HFFc6 (cell line): ENCODE results near the gene NKAPL. TPM values are rescaled to one million over a fixed set of nuclear protein-coding genes. Genes with fewer than 3 reads are reported as not detected.

Experiments
- DNase-seq: peaks from one replicate; pipeline ENCODE4 v3.0.0-alpha.2; 2018
- H3K27ac Mint-ChIP-seq: 2 replicates; pipeline ENCODE4 v1.8.0; 2020; ENCODE audit warnings: mild to moderate bottlenecking, mixed read lengths
- H3K27me3 Mint-ChIP-seq: 2 replicates; pipeline ENCODE4 v1.8.0; 2021; ENCODE audit warnings: mild to moderate bottlenecking, moderate library complexity, mixed read lengths; ENCODE audit not compliant: insufficient read depth
- H3K36me3 Mint-ChIP-seq: 2 replicates; pipeline ENCODE4 v1.8.0; 2021; ENCODE audit warnings: low read depth, mixed read lengths
- H3K4me1 Mint-ChIP-seq: 2 replicates; pipeline ENCODE4 v1.8.0; 2020; ENCODE audit warnings: low read depth, mixed read lengths
- H3K4me3 Mint-ChIP-seq: 2 replicates; pipeline ENCODE4 v1.8.0; 2020; ENCODE audit warnings: mild to moderate bottlenecking, moderate library complexity, mixed read lengths
- H3K9me3 Mint-ChIP-seq: 2 replicates; pipeline ENCODE4 v1.8.0; 2020; ENCODE audit warnings: mild to moderate bottlenecking, mixed read lengths
- long read RNA-seq: library from polyadenylated mRNA; unstranded; transcript quantifications from one replicate; pipeline ENCODE4 v2.0.0, GENCODE V29; 2019
- total RNA-seq, 6 experiments: library from RNA; stranded (reverse); fragmentation: NEBNext Ultra II Directional; extraction: Animal tissue kit (Norgen Biotek cat#: 25700); gene quantifications; 2 replicates in 1 of 6; 3 replicates in 5 of 6; pipeline ENCODE4 v1.2.3, GENCODE V29; 2021
- TF ChIP-seq, protein P1 (sequence below): fragments of 200-600 bp; sonication (generic); IDR thresholded peaks from 2 replicates; pipeline ENCODE4 v1.5.0; 2021; ENCODE audit warnings: antibody characterized with exemption, mild to moderate bottlenecking

Gene NKAPL
- not detected for total RNA-seq
- long read RNA-seq = 0 reads

DNA sequence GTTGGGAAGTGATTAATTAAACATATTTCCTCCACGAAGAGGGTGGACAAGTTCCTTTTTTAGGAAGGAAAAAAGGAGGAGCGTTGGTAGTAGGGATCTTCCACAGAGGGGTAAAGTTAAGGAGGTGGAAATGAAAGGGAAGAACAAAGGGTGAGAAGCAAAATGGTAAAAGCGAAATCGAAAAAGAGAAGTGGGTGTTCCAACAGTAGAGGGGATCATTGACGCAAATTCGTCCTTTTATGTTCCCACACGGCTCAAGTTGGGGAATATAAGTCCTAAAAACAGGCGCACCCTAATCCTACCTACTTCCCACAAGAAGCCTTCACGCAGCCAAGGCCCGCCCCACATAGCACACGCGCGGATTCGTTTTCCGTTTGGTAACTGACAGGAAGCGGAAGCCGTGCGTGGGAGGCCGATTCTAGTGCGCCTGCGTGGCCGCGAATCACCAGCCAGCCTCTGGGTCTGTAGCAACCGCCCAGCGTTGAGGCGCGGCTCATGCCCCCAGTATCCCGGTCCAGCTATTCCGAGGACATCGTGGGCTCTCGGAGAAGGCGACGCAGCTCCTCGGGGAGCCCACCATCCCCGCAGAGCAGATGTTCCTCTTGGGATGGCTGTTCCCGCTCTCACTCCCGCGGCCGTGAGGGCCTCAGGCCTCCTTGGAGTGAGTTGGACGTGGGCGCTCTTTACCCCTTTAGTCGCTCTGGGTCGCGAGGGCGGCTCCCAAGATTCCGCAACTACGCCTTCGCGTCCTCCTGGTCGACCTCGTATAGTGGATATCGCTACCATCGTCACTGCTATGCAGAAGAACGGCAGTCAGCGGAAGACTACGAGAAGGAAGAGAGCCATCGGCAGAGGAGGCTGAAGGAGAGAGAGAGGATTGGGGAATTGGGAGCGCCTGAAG, at the start of gene NKAPL:
Gene NKAPL, plus strand, starts transcription at position 421 of the 901 bp plus-strand sequence. Its CDS starts 75 bp downstream, at position 496.
- TF ChIP-seq, protein P1, sequence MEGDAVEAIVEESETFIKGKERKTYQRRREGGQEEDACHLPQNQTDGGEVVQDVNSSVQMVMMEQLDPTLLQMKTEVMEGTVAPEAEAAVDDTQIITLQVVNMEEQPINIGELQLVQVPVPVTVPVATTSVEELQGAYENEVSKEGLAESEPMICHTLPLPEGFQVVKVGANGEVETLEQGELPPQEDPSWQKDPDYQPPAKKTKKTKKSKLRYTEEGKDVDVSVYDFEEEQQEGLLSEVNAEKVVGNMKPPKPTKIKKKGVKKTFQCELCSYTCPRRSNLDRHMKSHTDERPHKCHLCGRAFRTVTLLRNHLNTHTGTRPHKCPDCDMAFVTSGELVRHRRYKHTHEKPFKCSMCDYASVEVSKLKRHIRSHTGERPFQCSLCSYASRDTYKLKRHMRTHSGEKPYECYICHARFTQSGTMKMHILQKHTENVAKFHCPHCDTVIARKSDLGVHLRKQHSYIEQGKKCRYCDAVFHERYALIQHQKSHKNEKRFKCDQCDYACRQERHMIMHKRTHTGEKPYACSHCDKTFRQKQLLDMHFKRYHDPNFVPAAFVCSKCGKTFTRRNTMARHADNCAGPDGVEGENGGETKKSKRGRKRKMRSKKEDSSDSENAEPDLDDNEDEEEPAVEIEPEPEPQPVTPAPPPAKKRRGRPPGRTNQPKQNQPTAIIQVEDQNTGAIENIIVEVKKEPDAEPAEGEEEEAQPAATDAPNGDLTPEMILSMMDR = no peak
- Mint-ChIP-seq H3K36me3 (no peaks in the 10 kb centered on the region), H3K9me3 (no peaks in the 10 kb centered on the region), H3K4me1 (peaks cover 11% of the 10 kb centered on the region), H3K4me3 (no peak within 1 kb of the TSS), H3K27ac (no peak within 1 kb of the TSS), H3K27me3 (no peaks in the 10 kb centered on the region)
- no peak for DNase-seq

DNA sequence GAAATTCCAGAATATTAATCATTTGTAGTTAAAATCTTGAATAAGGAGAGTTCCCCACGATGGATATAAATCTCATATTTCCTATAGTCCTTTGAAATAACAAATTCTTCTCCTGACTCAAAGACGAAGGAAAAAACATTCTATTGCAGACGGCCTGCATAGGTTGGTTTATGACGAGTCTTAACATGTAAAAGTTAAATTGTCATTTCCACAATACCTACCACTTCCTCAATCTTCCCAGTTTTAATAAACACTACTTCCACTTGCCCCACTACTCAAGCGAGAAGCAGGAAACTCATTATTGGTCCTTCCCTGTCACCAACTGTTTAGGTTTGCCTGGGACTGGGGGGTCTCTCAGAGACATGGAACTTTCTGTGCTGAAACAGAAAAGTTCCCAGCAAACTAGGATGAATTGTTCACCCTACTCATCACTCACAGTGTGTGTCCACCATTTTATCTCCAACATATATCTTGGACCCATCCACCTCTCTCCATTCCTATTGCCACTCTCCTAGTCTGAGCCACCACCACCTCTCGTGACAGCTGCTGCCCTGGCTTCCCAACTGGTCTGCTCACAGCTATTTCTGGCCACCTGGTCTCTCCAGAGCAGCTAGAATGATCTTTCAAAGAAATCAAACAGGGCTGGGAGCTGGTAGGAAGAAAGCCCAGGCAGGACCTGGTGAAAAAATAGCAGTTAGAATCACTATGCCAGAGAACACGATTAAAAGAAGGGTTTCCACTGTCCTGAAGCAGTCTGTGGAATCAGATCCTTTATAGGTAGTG, 49.2 kb upstream of the NKAPL start:
- H3K27me3 Mint-ChIP-seq = peaks cover 36% of the 10 kb centered on the region
- peaks cover 41% of the 10 kb centered on the region for H3K4me1 Mint-ChIP-seq
- DNase-seq = no peak
- no peak overlapping the region for H3K27ac Mint-ChIP-seq
- TF ChIP-seq, protein P1 = no peak
- no peaks in the 10 kb centered on the region for H3K36me3 Mint-ChIP-seq
- no peak overlapping the region for H3K4me3 Mint-ChIP-seq
- H3K9me3 Mint-ChIP-seq = no peaks in the 10 kb centered on the region

DNA sequence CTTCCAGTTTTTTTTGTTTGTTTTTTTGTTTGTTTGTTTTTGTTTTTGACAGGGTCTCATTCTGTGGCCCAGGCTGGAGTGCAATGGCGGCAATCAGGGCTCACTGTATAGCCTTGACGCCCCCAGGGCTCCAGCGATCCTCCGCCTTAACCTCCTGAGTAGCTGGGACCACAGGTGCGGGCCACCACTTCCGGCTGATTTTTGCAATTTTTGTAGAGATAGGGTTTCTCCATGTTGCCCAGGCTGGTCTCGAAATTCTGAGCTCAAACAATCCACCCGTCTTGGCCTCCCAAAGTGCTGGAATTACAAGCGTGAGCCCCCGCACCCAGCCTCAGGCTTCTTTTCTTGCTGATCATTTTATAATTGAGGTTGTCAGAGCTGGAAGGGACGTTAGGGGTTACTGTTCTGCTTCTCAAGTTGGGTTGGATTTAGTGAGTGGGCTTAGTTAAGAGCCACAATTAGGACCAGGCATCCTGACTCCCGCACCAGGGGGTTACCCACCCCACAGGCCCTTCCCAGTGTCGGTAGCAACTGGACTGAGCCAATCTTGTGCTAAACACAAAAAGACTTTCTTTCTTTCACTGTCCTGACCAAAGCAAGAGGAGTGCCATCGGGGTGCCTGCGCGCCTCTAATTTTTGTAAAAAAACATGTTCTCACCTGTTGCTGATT, 47.1 kb upstream of the NKAPL start:
- peaks cover 35% of the 10 kb centered on the region for H3K4me1 Mint-ChIP-seq
- peak overlapping the region; percentile 48 for H3K27ac Mint-ChIP-seq
- TF ChIP-seq, protein P1 = no peak
- H3K9me3 Mint-ChIP-seq = no peaks in the 10 kb centered on the region
- peaks cover 32% of the 10 kb centered on the region for H3K27me3 Mint-ChIP-seq
- DNase-seq = no peak
- H3K4me3 Mint-ChIP-seq = peak overlapping the region; percentile 89
- H3K36me3 Mint-ChIP-seq = no peaks in the 10 kb centered on the region

DNA sequence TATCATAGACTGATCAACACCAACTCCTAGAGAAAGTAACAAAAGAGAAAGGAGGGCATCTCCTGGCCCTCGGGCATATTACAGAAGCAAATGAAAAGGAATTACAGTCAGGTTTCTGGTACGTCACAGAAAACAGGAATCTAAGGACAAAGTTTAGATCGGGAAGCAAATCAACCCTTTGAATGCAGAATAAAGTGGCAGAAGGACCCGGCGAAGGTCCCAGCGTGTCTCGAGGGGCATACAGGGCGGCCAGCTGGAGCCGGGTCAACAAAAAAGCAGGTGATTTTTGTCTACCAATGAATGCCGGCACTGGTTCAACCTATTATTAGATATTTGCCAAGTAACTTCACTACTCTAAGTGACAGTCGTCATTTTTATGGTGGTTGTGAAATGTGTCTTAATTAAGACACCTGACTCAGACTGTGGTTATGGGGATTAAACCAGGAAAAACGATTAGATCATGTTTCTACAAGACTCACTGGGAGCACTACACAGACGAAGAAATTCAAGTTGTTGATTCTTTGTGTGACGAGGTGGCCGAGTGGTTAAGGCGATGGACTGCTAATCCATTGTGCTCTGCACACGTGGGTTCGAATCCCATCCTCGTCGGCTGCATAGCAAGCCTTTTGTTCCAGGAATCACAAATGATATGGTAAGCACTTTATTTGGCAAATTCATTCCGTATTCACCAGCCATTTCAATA, 46.4 kb upstream of the NKAPL start:
- TF ChIP-seq, protein P1 = peak; percentile 31; the same call in 1 of the 2 replicates
- Mint-ChIP-seq H3K36me3 (no peaks in the 10 kb centered on the region), H3K27ac (peak overlapping the region; percentile 48), H3K9me3 (no peaks in the 10 kb centered on the region), H3K4me1 (peaks cover 28% of the 10 kb centered on the region), H3K27me3 (peaks cover 25% of the 10 kb centered on the region), H3K4me3 (peak overlapping the region; percentile 89)
- DNase-seq = peak; percentile 89

DNA sequence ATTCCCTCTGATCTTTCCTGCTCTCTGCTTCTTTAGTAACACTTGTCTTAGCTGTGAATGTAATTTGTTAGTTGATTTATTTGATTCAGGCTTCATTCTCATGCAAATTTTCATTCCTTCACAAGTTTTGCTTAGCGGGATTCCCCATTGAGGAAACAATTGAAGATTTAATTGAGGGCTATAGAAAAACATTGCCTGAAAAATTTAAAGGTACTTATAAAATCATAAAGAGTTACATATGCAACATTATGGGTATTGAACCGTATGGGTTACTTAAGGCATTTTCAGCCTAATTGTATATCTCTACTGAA, 45.9 kb upstream of the NKAPL start:
- TF ChIP-seq, protein P1 = no peak
- H3K4me1 Mint-ChIP-seq = peaks cover 25% of the 10 kb centered on the region
- DNase-seq = no peak
- H3K36me3 Mint-ChIP-seq = no peaks in the 10 kb centered on the region
- no peaks in the 10 kb centered on the region for H3K9me3 Mint-ChIP-seq
- peaks cover 21% of the 10 kb centered on the region for H3K27me3 Mint-ChIP-seq
- no peak overlapping the region for H3K27ac Mint-ChIP-seq
- H3K4me3 Mint-ChIP-seq = peak overlapping the region; percentile 89
